Measurements from ENCODE around the gene RUFY4.

GRCh38 chr2:218069606-218070300 lies 700 bp downstream of the RUFY4 start:
- TF ChIP-seq POLR2A (IDR thresholded peaks at IDR 0.05) (no peak), POLR2AphosphoS5 (IDR thresholded peaks at IDR 0.05) (no peak)
